Osteocyte (in vitro differentiated cells): ENCODE results near the gene FANK1. TPM values are rescaled to one million over a fixed set of nuclear protein-coding genes. Genes with fewer than 3 reads are reported as not detected.

Experiments used
- DNase-seq: peaks from one replicate; pipeline ENCODE4 v3.0.0; 2021; ENCODE audit warnings: mixed read lengths; ENCODE audit not compliant: unreplicated experiment; ENCODE audit errors: extremely low spot score
- H3K27ac Mint-ChIP-seq: one replicate; pipeline ENCODE4 v1.8.0; 2021; ENCODE audit warnings: mild to moderate bottlenecking, mixed read lengths; ENCODE audit not compliant: unreplicated experiment
- H3K27me3 Mint-ChIP-seq: one replicate; pipeline ENCODE4 v1.8.0; 2021; ENCODE audit warnings: mixed read lengths; ENCODE audit not compliant: unreplicated experiment
- H3K36me3 Mint-ChIP-seq: one replicate; pipeline ENCODE4 v1.8.0; 2021; ENCODE audit warnings: mixed read lengths; ENCODE audit not compliant: unreplicated experiment
- H3K4me1 Mint-ChIP-seq: one replicate; pipeline ENCODE4 v1.8.0; 2021; ENCODE audit warnings: mixed read lengths; ENCODE audit not compliant: unreplicated experiment
- H3K4me3 Mint-ChIP-seq: one replicate; pipeline ENCODE4 v1.8.0; 2021; ENCODE audit warnings: mild to moderate bottlenecking, moderate library complexity, mixed read lengths; ENCODE audit not compliant: unreplicated experiment
- H3K9me3 Mint-ChIP-seq: one replicate; pipeline ENCODE4 v1.8.0; 2021; ENCODE audit warnings: mixed read lengths; ENCODE audit not compliant: unreplicated experiment
- CTCF ChIP-seq: fragments of 200-600 bp; sonication (generic); IDR thresholded peaks from 2 replicates; pipeline ENCODE4 v1.5.0; 2021; ENCODE audit warnings: antibody characterized with exemption, mild to moderate bottlenecking, moderate library complexity
- total RNA-seq: library from RNA; stranded (reverse); gene quantifications from 2 replicates; pipeline ENCODE4 v1.2.1, GENCODE V29; 2021

Gene FANK1
- total RNA-seq, 1 donor from 2014 or later, result 2.0 TPM

- Mint-ChIP-seq H3K27ac (no peak overlapping the region), H3K27me3 (no peaks in the 10 kb centered on the region), H3K36me3 (peaks cover 11% of the 10 kb centered on the region), H3K9me3 (peaks cover 15% of the 10 kb centered on the region), H3K4me1 (no peaks in the 10 kb centered on the region), H3K4me3 (no peak overlapping the region)
- no peak for TF ChIP-seq CTCF
- no peak for DNase-seq
Observed at GRCh38 chr10:126036515-126036914, 140.2 kb downstream of the FANK1 start.

DNA sequence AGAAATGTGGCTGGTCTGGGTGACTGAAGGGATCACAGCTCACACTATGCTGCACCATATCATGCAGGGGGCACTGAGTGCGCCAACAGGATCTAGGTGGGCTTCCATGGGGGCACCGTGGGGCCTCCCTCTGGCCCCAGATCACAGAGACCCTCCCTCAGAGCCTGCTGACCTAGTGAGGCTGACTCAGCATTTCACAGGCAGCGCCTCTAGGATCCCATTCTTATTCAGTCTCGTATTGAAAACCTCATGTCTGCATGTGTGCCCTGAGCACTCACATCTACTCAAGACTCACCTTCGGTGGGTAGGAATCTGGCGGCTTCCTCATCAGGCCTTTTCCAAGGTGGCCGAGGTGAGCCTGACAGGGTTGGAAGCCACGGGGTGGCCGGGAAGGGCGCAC lies 141.6 kb downstream of the FANK1 start:
- peaks cover 15% of the 10 kb centered on the region for H3K9me3 Mint-ChIP-seq
- no peak overlapping the region for H3K4me3 Mint-ChIP-seq
- H3K4me1 Mint-ChIP-seq, result no peaks in the 10 kb centered on the region

DNA sequence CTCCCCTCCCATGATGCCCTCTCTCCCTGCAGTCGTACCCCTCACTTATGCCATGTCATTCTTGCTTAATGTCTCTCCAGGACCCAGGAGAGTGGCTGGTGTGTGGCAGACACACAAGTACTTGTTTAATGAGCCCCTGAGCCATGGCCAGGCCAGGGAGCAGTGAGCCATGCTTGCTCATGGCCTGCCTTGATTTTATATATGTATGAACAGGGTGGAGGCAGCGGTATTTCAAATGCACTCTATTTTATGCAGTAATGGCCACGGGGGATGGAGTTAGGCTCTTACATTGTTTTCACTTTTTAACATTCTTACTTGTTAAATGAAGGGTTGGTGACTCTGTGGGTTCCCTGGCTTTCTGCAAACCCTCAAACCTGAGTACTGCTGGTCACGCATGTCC lies 144.8 kb downstream of the FANK1 start:
- no peak overlapping the region for H3K27ac Mint-ChIP-seq
- peaks cover 2% of the 10 kb centered on the region for H3K36me3 Mint-ChIP-seq
- H3K4me3 Mint-ChIP-seq, result no peak overlapping the region
- TF ChIP-seq CTCF, result no peak
- H3K27me3 Mint-ChIP-seq, result no peaks in the 10 kb centered on the region
- no peaks in the 10 kb centered on the region for H3K9me3 Mint-ChIP-seq
- no peaks in the 10 kb centered on the region for H3K4me1 Mint-ChIP-seq
- DNase-seq, result no peak

More for the DNA sequence above, 141.6 kb downstream of the FANK1 start:
- no peak for DNase-seq
- no peak for TF ChIP-seq CTCF
- no peaks in the 10 kb centered on the region for H3K27me3 Mint-ChIP-seq
- H3K27ac Mint-ChIP-seq, result no peak overlapping the region
- peaks cover 9% of the 10 kb centered on the region for H3K36me3 Mint-ChIP-seq

DNA sequence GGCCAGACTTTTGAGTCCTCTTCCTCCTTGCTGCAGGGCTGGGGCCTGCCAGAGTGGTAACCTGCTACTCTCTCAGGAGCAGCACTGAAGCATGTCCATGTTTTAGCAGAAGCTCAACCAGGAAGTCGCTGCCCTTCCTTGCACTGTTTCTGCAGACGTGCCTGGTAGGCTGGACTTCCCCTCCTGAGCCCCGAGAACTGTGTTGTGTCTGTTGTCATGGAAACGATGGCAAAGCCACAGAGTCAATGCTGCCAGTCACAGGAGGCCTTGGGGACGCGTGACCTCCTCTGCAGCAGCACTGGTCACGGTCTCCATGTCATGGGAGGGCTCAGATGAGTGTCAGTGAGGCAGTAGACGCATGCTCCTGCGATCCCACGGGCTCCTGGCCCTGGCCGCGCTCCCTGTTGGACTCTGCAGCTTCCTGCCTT lies 145.5 kb downstream of the FANK1 start:
- Mint-ChIP-seq H3K4me3 (no peak overlapping the region), H3K4me1 (no peaks in the 10 kb centered on the region), H3K27ac (no peak overlapping the region), H3K9me3 (no peaks in the 10 kb centered on the region), H3K27me3 (no peaks in the 10 kb centered on the region), H3K36me3 (peaks cover 2% of the 10 kb centered on the region)
- TF ChIP-seq CTCF, result no peak
- DNase-seq, result no peak

- no peak for TF ChIP-seq CTCF
- no peak for DNase-seq
- no peaks in the 10 kb centered on the region for H3K9me3 Mint-ChIP-seq
- H3K36me3 Mint-ChIP-seq, result peaks cover 2% of the 10 kb centered on the region
- no peak overlapping the region for H3K27ac Mint-ChIP-seq
- H3K4me3 Mint-ChIP-seq, result no peak overlapping the region
- no peaks in the 10 kb centered on the region for H3K4me1 Mint-ChIP-seq
- no peaks in the 10 kb centered on the region for H3K27me3 Mint-ChIP-seq
Observed at GRCh38 chr10:126042354-126042753, 146.0 kb downstream of the FANK1 start.
